Suprapubic skin (tissue), 4 donors: ENCODE data around the gene FAM89B.

Experiments used
- EP300 ChIP-seq: sonication (generic); formaldehyde crosslinking; IDR thresholded peaks from one replicate; pipeline ENCODE4 v1.6.1; 2017; ENCODE audit warnings: antibody characterized with exemption
- POLR2A ChIP-seq, 2 donors: fragments of 450-650 bp; IDR thresholded peaks; one replicate each; pipeline ENCODE4 v1.6.1; 2017; ENCODE audit warnings: antibody characterized with exemption in 2 of 2, mild to moderate bottlenecking in 2 of 2, moderate library complexity in 2 of 2
- POLR2AphosphoS5 ChIP-seq, 3 donors: sonication (generic); formaldehyde crosslinking; IDR thresholded peaks; one replicate each; pipeline ENCODE4 v1.6.1; 2017; ENCODE audit warnings: antibody characterized with exemption in 3 of 3
- TF ChIP-seq, protein P1 (sequence below), 2 donors: fragments of 200-600 bp in 1 of 2; fragments of 450-650 bp in 1 of 2; sonication (generic) in 1 of 2; IDR thresholded peaks; one replicate each; pipeline ENCODE4 v1.5.1; 2016 to 2019; ENCODE audit warnings: antibody characterized with exemption in 2 of 2, mild to moderate bottlenecking in 1 of 2, moderate library complexity in 1 of 2

DNA sequence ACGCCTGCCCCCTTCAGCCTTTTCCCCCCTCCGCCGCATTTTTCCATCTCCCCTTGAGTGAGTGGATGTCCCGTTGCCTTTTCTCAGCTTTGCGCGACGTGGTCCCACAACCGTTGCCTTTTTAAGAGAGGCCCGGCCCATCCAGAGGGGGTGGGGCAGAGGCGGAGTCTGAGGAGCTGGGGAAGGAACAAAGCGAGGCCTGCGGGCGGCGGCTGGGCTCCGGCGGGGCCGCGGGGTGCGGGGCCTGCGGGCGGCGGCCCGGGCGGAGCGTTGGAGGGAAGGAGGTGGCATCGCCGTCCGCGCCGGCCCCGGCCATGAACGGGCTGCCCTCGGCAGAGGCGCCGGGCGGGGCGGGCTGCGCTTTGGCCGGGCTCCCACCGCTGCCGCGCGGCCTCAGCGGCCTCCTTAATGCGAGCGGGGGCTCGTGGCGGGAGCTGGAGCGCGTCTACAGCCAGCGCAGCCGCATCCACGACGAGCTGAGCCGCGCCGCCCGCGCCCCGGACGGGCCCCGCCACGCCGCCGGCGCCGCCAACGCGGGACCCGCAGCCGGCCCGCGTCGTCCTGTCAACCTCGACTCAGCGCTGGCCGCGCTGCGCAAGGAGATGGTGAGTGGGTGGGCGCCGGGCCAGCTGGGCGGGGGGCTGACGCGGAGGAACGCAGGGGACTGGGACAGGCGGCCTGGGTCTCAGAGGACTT is at the start of gene FAM89B:
- no peak for TF ChIP-seq POLR2AphosphoS5 (IDR thresholded peaks at IDR 0.05)
- TF ChIP-seq, protein P1, sequence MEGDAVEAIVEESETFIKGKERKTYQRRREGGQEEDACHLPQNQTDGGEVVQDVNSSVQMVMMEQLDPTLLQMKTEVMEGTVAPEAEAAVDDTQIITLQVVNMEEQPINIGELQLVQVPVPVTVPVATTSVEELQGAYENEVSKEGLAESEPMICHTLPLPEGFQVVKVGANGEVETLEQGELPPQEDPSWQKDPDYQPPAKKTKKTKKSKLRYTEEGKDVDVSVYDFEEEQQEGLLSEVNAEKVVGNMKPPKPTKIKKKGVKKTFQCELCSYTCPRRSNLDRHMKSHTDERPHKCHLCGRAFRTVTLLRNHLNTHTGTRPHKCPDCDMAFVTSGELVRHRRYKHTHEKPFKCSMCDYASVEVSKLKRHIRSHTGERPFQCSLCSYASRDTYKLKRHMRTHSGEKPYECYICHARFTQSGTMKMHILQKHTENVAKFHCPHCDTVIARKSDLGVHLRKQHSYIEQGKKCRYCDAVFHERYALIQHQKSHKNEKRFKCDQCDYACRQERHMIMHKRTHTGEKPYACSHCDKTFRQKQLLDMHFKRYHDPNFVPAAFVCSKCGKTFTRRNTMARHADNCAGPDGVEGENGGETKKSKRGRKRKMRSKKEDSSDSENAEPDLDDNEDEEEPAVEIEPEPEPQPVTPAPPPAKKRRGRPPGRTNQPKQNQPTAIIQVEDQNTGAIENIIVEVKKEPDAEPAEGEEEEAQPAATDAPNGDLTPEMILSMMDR (IDR thresholded peaks at IDR 0.05): no peak
- no peak for TF ChIP-seq POLR2A (IDR thresholded peaks at IDR 0.05)
- no peak for TF ChIP-seq EP300
